Stomach smooth muscle (tissue), 2 donors: ENCODE data around the gene SLCO4A1.

ENCODE experiments used
- H3K27ac ChIP-seq: one replicate; pipeline ENCODE4 v1.7.0; 2013; ENCODE audit warnings: mild to moderate bottlenecking, low read length, inconsistent platforms
- H3K27me3 ChIP-seq, 2 donors: one replicate each; pipeline ENCODE4 v1.7.0; 2013; ENCODE audit warnings: low read length in 2 of 2; ENCODE audit not compliant: insufficient read depth in 2 of 2, control insufficient read depth in 1 of 2
- H3K36me3 ChIP-seq, 2 donors: one replicate each; pipeline ENCODE4 v1.7.0; 2013; ENCODE audit warnings: low read length in 2 of 2; ENCODE audit not compliant: control insufficient read depth in 2 of 2, insufficient read depth in 2 of 2
- H3K4me1 ChIP-seq: one replicate; pipeline ENCODE4 v1.7.0; 2013; ENCODE audit warnings: low read length; ENCODE audit not compliant: control insufficient read depth, insufficient read depth
- H3K4me3 ChIP-seq, 2 donors: one replicate each; pipeline ENCODE4 v1.7.0; 2013; ENCODE audit warnings: low read length in 2 of 2
- H3K9ac ChIP-seq, 2 donors: one replicate each; pipeline ENCODE4 v1.7.0; 2013; ENCODE audit warnings: low read length in 2 of 2, mild to moderate bottlenecking in 1 of 2
- H3K9me3 ChIP-seq, 2 donors: one replicate each; pipeline ENCODE4 v1.7.0; 2013; ENCODE audit warnings: low read length in 2 of 2; ENCODE audit not compliant: control insufficient read depth in 2 of 2
- donor health status: healthy.
- donor health status: Pancreatic carcinoma.

SLCO4A1 gene

DNA sequence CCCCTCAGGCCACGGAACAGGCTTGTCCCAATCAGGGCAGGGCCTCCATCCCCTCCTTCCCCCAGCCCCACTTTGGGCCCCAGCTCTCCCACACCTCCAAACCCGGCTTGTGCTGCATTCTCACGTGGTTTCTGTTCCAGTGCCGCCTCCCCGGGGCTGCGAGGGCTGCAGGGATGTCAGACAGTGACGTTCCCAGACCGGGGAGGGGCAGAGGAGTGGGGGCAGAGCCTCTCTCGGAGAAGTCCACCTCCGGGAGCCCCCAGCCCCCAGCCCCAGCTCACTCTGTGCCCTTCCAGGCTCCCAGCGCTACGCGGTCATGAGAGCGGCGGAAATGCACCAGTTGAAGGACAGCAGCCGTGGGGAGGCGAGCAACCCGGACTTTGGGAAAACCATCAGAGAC, 18.5 kb downstream of the SLCO4A1 start:
- Histone ChIP-seq H3K27me3 (no peaks in the 10 kb centered on the region), H3K4me1 (no peaks in the 10 kb centered on the region), H3K9me3 (no peaks in the 10 kb centered on the region), H3K27ac (no peak overlapping the region), H3K36me3 (no peaks in the 10 kb centered on the region), H3K4me3 (no peak overlapping the region), H3K9ac (no peak overlapping the region)

DNA sequence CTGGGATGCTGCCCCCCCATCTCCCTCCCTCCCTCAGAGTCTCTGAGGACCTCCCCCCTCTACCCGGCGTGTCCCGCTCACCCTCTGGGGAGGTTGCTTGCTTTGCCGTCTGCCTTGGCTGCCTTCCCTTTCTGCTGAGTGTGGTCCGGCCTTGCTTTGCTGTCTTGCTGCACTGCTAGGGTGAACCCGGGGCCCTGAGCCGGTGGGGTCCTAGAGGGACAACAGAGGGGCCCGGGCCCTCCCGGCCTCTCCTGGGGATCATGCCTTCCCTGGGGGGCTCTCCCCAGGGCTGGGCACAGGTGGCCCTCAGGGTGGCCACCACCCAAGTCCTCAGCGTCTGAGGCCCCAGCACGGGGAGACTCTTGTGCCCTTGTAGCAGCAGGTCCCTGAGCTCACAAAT, 19.3 kb downstream of the SLCO4A1 start:
- Histone ChIP-seq H3K36me3 (no peaks in the 10 kb centered on the region), H3K4me3 (no peak overlapping the region), H3K27me3 (no peaks in the 10 kb centered on the region), H3K9me3 (no peaks in the 10 kb centered on the region), H3K27ac (no peak overlapping the region), H3K9ac (no peak overlapping the region), H3K4me1 (no peaks in the 10 kb centered on the region)

DNA sequence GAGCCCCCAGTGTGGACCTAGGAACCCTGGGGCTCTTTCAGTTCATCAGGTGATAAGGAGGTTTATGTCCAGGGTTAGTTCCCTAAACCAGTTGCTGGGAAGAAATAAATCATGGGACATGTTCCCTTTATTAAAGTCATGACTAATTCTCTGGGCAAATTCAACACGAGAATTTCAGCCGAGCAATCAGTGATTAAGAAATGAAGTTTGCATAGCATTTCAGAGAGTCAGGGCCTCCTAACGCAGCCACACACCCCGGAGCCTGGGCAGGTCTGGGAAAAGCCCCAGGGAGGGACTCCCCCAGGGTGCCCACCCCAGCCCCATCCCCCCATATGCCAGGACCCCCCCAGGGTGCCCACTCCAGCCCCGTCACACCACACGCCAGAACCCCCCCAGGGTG, 20.1 kb downstream of the SLCO4A1 start:
- Histone ChIP-seq H3K9ac (no peak overlapping the region), H3K9me3 (no peaks in the 10 kb centered on the region), H3K36me3 (no peaks in the 10 kb centered on the region), H3K4me3 (no peak overlapping the region), H3K4me1 (peaks cover 2% of the 10 kb centered on the region), H3K27me3 (no peaks in the 10 kb centered on the region), H3K27ac (no peak overlapping the region)

DNA sequence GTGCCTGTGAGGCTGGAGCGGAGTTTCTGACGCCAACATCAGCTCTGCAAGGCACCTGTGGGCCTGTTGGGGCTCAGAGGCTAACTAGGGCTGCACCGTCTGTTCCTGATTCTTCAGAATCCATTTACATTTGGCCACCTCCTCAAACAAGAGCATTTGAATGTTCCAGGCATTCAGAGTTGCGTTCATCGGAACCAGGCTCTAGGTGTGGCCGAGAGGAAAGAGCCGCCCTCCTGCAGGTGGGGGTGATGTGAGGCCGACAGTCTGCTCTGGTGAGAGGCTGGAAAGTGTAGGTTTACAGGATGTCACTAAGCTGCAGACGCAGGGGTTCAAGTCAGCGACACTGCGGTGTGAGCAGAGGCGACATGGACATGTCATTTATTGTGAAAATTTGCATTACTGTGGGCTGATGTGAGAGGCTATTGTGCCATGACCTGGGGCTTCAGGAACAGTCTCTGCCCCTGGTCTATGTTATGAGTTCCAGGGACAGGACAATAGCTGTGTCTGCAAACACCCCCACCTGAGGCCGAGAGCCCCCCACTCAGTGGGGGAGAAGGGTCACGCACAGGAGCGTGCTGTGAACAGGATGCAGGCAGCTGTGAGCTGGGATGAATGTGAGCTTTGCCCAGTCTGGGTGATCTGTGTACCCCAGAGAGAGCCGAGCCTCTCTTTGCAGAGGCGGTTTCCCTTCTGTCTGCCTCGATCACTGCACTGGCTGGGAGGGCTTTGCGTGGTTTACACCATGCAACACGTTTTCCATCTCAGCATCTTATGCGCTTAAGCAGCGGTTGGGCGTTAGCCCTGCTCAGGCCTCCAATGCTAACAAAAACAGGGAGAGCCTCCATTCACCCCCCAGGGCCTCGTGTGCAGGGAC, 21.1 kb downstream of the SLCO4A1 start:
- no peaks in the 10 kb centered on the region for H3K36me3 ChIP-seq
- H3K4me1 ChIP-seq, result peaks cover 2% of the 10 kb centered on the region
- H3K27me3 ChIP-seq, result no peaks in the 10 kb centered on the region
- H3K27ac ChIP-seq, result no peak overlapping the region
- H3K9me3 ChIP-seq, result no peaks in the 10 kb centered on the region
- no peak overlapping the region for H3K9ac ChIP-seq
- H3K4me3 ChIP-seq, result no peak overlapping the region

DNA sequence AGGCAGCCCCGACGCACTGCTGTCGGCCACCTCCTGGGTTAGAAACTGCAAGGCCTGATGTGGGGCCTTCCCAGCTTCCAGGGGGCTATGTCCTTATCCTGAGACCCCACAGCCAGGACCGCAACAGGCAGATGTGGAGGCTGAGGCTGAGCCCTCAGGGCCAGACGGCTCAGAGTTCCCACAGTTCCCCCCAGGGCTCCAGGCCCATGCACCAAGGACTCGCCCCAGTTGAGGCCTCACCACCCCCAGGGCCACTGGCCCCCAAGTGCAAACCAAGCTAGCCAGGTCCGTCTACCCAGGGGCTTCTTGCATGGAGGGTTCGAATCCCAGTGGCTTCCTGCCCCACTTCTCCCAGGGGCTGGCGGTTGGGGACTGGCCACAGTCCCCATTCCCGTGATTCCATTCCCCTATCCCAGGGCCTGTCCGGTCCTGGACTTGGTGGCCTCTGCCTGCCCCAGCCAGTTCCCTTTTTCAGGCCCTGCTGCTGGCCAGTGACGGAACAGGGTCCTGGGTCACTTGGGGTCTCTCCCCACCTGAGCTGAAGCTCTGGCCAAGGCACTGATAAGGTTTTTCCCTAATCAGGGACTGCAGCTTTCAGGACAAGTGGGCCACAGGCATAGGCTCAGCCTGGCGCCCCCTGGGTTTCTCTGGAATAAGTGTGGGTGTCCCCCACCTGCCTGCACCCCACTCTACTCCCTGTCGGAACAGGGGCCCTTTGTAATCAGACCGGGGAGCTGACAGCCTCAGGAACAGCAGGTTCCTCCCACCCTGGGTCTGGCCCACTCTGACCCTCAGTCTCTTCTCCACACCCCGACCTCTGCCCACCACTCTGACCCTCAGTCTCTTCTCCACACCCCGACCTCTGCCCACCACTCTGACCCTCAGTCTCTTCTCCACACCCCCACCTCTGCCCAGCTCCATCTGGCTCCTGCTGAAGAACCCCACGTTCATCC, 22.0 kb downstream of the SLCO4A1 start:
- Histone ChIP-seq H3K27ac (no peak overlapping the region), H3K36me3 (no peaks in the 10 kb centered on the region), H3K9ac (no peak overlapping the region), H3K9me3 (no peaks in the 10 kb centered on the region), H3K4me1 (peaks cover 2% of the 10 kb centered on the region), H3K4me3 (no peak overlapping the region), H3K27me3 (no peaks in the 10 kb centered on the region)

DNA sequence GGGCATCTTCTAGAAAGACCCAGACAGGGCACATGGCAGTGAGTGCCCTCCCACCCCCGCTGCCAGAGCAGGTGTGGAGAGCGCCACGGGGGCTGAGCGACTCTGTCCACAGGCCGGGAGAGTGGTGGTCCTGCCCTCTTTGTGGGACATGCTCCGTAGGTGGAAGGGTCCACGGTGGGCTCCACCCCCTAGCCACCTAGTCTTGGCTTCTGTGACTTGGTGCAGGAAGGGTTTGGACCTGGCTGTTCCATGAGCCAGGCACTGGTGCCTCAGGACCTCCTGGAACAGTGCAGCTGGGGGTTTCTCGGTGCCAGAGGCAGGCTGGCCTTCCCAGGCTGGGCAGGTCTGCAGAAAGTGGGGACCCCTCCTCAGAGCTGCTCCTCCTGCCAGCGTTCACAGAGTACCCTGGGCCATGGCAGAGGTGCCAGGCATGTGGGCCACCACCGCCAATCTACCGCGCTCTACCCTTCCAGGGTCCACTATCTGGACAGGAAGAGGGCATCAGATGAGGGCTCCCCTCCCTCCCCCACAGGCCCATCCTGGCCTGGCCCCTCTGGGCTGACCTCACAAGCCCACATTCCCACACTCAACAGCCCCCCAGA, 23.0 kb downstream of the SLCO4A1 start:
- no peak overlapping the region for H3K27ac ChIP-seq

DNA sequence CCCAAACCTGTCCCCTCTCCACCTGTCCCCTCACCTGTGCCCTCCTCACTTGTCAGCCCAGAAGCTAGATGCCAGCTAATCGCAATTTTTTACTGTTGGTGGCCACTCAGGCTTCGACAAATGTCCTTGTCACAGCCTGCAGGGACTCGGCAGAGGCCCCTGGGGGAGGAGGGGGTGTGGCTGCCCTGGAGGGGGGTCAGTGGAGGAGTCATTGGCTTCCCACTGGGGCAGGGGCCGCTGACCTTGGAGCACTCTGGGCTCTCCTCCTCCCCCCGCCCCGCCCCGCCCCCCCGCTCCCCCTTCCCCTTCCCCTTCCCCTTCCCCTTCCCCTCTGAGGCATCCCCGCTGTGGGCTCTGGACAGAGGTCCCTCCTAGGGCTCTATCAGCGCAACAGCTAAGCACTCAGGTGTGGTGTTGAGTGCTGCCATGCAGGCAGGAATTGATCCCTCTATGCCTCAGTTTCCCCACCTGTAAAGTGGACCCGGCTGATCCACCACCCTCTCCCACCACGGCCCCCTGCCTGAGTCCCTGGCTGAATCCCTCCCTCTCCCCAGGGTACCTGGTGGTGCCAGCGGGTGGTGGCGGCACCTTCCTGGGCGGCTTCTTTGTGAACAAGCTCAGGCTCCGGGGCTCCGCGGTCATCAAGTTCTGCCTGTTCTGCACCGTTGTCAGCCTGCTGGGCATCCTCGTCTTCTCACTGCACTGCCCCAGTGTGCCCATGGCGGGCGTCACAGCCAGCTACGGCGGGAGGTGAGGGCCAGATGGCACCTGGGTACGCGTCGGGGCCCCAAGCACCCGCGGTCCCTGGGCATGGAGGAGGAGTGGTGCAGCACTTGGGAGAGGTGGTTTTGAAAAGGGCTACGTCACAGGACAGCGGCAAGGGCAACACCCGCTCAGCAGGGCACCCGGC, 23.8 kb downstream of the SLCO4A1 start:
- peaks cover 2% of the 10 kb centered on the region for H3K4me1 ChIP-seq
- no peak overlapping the region for H3K27ac ChIP-seq
- H3K9ac ChIP-seq, result no peak overlapping the region
- no peak overlapping the region for H3K4me3 ChIP-seq
- H3K36me3 ChIP-seq, result no peaks in the 10 kb centered on the region
- H3K9me3 ChIP-seq, result no peaks in the 10 kb centered on the region
- no peaks in the 10 kb centered on the region for H3K27me3 ChIP-seq

More for the DNA sequence above, 23.0 kb downstream of the SLCO4A1 start:
- no peaks in the 10 kb centered on the region for H3K9me3 ChIP-seq
- no peaks in the 10 kb centered on the region for H3K27me3 ChIP-seq
- no peak overlapping the region for H3K9ac ChIP-seq
- H3K4me3 ChIP-seq, result no peak overlapping the region
- H3K36me3 ChIP-seq, result no peaks in the 10 kb centered on the region
- peaks cover 2% of the 10 kb centered on the region for H3K4me1 ChIP-seq

DNA sequence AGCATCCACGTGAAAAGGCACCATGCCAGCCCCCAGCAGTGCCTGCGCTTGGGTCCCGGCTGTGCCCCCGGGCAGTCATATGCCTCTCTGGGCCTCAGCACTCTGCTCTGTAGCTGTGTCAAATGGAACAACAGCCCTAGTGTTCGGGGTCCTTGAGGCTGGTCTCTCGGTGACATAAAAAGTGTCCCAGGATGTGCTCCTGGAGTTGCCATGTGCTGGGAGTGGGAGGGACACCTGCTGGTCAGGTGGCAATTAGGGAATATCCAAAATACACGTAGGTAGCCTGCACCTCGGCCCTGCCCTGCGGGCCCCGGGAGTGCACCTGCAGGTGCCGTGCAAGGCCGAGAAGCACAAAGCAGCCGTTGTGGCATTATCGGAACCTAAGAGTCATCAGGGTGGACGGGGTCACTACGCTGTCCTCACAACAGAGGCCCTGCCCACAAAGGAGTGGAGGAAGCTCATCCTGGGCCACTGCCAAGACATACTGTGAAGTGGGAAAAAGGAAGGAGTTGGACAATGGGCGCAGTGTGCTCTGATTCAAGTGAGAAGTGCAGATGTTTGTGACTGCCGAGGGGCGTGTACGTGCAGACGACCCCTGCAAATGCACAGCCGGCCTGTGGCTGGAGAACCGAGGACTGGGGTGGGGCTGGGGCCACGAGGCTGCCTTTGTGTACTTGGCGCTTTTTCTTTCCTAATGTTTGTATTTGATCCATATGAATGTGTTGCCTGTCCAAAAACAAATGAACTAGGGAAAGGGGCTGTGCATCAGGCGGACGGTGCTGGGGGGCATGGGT, 24.6 kb downstream of the SLCO4A1 start:
- Histone ChIP-seq H3K9ac (no peak overlapping the region), H3K27me3 (no peaks in the 10 kb centered on the region), H3K36me3 (no peaks in the 10 kb centered on the region), H3K9me3 (no peaks in the 10 kb centered on the region), H3K27ac (no peak overlapping the region), H3K4me1 (peaks cover 2% of the 10 kb centered on the region), H3K4me3 (no peak overlapping the region)

DNA sequence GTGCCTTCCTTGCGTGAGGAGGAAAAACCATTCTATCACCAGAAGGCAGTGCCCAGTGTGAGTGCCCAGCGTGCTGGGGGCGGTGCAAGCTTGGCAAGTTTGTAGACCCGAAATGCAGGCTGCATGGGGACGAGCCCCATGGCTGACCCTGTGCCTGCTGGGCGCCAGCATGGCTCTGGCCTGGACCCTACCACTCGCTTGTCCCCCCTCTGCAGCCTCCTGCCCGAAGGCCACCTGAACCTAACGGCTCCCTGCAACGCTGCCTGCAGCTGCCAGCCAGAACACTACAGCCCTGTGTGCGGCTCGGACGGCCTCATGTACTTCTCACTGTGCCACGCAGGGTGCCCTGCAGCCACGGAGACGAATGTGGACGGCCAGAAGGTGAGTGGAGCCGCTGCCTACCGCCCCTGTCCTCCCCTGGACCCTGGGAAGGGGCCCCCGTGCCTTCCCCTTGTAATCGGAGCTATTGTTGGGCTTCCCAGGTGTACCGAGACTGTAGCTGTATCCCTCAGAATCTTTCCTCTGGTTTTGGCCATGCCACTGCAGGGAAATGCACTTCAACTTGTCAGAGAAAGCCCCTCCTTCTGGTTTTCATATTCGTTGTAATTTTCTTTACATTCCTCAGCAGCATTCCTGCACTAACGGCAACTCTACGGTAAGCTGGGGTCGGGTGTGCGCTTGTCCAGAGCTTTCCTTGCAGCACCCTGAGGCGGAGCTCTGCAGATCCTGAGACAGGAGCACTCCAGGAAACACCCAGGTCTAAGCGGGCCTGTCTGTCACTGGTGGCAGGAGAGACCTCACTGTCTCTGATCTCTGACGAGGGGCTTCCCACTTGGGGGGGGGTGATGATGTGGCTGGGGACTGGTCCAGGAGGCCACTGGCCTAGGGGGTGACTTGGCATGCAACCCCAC, 25.5 kb downstream of the SLCO4A1 start:
- H3K9me3 ChIP-seq, result no peaks in the 10 kb centered on the region
- no peak overlapping the region for H3K9ac ChIP-seq
- no peaks in the 10 kb centered on the region for H3K27me3 ChIP-seq
- no peak overlapping the region for H3K4me3 ChIP-seq
- H3K36me3 ChIP-seq, result no peaks in the 10 kb centered on the region
- H3K27ac ChIP-seq, result no peak overlapping the region
- H3K4me1 ChIP-seq, result peaks cover 2% of the 10 kb centered on the region
